Endothelial cell of umbilical vein (primary cell): Measurements from ENCODE around the gene PMEL. TPM values are rescaled to one million over a fixed set of nuclear protein-coding genes. Genes with fewer than 3 reads are reported as not detected.
A peak's percentile ranks its signal among the peaks of the same experiment; 100 is the strongest.

Experiments
- BruUV-seq: library from RNA; stranded (reverse); fragments of 400-500 nt; replicated peaks from 2 replicates; lab custom pipeline; 2021; lab: Mats Ljungman, UMichigan
- CTCF ChIA-PET: fragments of 300-600, 350-600 bp; sonication (Branson Sonifier 250); formaldehyde crosslinking; loops from one replicate; lab custom pipeline; 2021; ENCODE audit warnings: antibody characterized with exemption, inconsistent platforms; lab: Charles Lee
- POLR2A ChIA-PET: fragments of 300-600, 350-600 bp; sonication (Branson Sonifier 250); formaldehyde crosslinking; loops from one replicate; lab custom pipeline; 2021; ENCODE audit warnings: antibody characterized with exemption, inconsistent platforms; lab: Charles Lee
- DNase-seq: peaks from one replicate; pipeline ENCODE4 v3.0.0-alpha.2; 2011; ENCODE audit warnings: low read depth, low spot score
- FAIRE-seq: peaks from 2 replicates; lab custom pipeline; 2011; peaks lifted over from hg19 to GRCh38; lab: Jason Lieb, UNC
- H2AFZ ChIP-seq: 2 replicates; pipeline ENCODE4 v1.6.0; 2012; ENCODE audit warnings: low read depth, low read length, control low read depth, inconsistent platforms
- H3K27ac ChIP-seq: 2 replicates; pipeline ENCODE4 v1.5.1; 2011; ENCODE audit warnings: low read depth, mild to moderate bottlenecking, control low read depth, low read length, moderate library complexity; ENCODE audit not compliant: insufficient read depth
- H3K27me3 ChIP-seq, 2 experiments: 2 replicates each; pipeline versions ENCODE4 v1.6.0 to v1.6.1; 2011; ENCODE audit warnings: low read length in 2 of 2, mixed read lengths in 1 of 2; ENCODE audit not compliant: control insufficient read depth in 2 of 2, insufficient read depth in 2 of 2
- H3K36me3 ChIP-seq, 2 experiments: 2 replicates in 1 of 2; 3 replicates in 1 of 2; pipeline ENCODE4 v1.5.1; 2011; ENCODE audit warnings: low read length in 2 of 2, mild to moderate bottlenecking in 1 of 2, moderate library complexity in 1 of 2; ENCODE audit not compliant: control insufficient read depth in 2 of 2, insufficient read depth in 2 of 2; ENCODE audit errors: extremely low read depth in 1 of 2
- H3K4me1 ChIP-seq: 3 replicates; pipeline ENCODE4 v1.5.1; 2011; ENCODE audit warnings: mild to moderate bottlenecking, low read length; ENCODE audit not compliant: control insufficient read depth, insufficient read depth; ENCODE audit errors: extremely low read depth
- H3K4me2 ChIP-seq: 2 replicates; pipeline ENCODE4 v1.6.1; 2011; ENCODE audit warnings: low read length, control low read depth, mixed read lengths; ENCODE audit not compliant: insufficient read depth
- H3K4me3 ChIP-seq, 3 experiments: fragments of 200-600 bp in 1 of 3; sonication (generic), shearing (Covaris generic) in 1 of 3; replicated peaks in 1 of 3; 2 replicates each; pipeline ENCODE4 v1.5.1; 2011 to 2016; ENCODE audit warnings: control low read depth in 3 of 3, low read length in 3 of 3, mild to moderate bottlenecking in 2 of 3, inconsistent platforms in 1 of 3, low read depth in 1 of 3, moderate library complexity in 1 of 3; ENCODE audit not compliant: insufficient read depth in 1 of 3
- H3K79me2 ChIP-seq: 2 replicates; pipeline ENCODE4 v1.6.0; 2012; ENCODE audit warnings: low read length, inconsistent platforms; ENCODE audit not compliant: control insufficient read depth, insufficient read depth
- H3K9ac ChIP-seq: replicated peaks from 2 replicates; pipeline ENCODE3; 2011; ENCODE audit warnings: low read length, control low read depth; ENCODE audit not compliant: insufficient read depth; ENCODE audit errors: extremely low read depth
- H3K9me1 ChIP-seq: replicated peaks from 3 replicates; pipeline ENCODE4 v1.6.0; 2011; ENCODE audit warnings: mild to moderate bottlenecking, low read length; ENCODE audit not compliant: control insufficient read depth, insufficient read depth; ENCODE audit errors: extremely low read depth
- H3K9me3 ChIP-seq: replicated peaks from 2 replicates; pipeline ENCODE4 v1.5.1; 2012; ENCODE audit warnings: low read length, inconsistent platforms; ENCODE audit not compliant: control insufficient read depth, insufficient read depth
- H4K20me1 ChIP-seq: replicated peaks from 2 replicates; pipeline ENCODE3; 2011; ENCODE audit warnings: mild to moderate bottlenecking, low read length; ENCODE audit not compliant: control insufficient read depth, insufficient read depth; ENCODE audit errors: extremely low read depth
- GATA2 ChIP-seq: IDR thresholded peaks from 2 replicates; pipeline ENCODE4 v1.7.0; 2011; ENCODE audit warnings: low read depth, mild to moderate bottlenecking, moderate library complexity, mixed read lengths, low read length; ENCODE audit not compliant: insufficient read length, insufficient read depth
- POLR2A ChIP-seq: IDR thresholded peaks from 2 replicates; pipeline ENCODE4 v1.6.1; 2012; ENCODE audit warnings: low read depth, mild to moderate bottlenecking, control low read depth, low read length
- POLR2AphosphoS5 ChIP-seq: IDR thresholded peaks from 2 replicates; pipeline ENCODE4 v1.6.1; 2012; ENCODE audit warnings: low read depth, mild to moderate bottlenecking, control low read depth, low read length, moderate library complexity; ENCODE audit not compliant: insufficient read depth
- dilution Hi-C: fragments of 300-500 bp; cut with MboI; formaldehyde crosslinking; loops from one replicate; pipeline ENCODE4 v1.15.0; 2019; ENCODE audit warnings: low sequenced_read_pairs; ENCODE audit not compliant: extremely low pct_ligation_motif_present
- intact Hi-C: fragments of 100-400 bp; cut with micrococcal nuclease; formaldehyde crosslinking; loops from one replicate; pipeline ENCODE4 v1.10.0; 2022
- polyA plus RNA-seq, 4 experiments: library from polyadenylated mRNA; depleted of rRNA in 3 of 4; stranded (reverse) in 3 of 4; unstranded in 1 of 4; fragments of >200 nt; gene quantifications; 2 replicates each; pipeline versions ENCODE4 v1.2.1 to v1.2.3, GENCODE V29; 2011 to 2012; ENCODE audit warnings: missing spikeins in 1 of 4
- total RNA-seq: library from RNA; stranded (reverse); gene quantifications from 2 replicates; pipeline ENCODE4 v1.2.3, GENCODE V29; 2021

Gene PMEL
- total and polyA plus RNA-seq, 2 donors (not counting 3 experiments of a cell fraction or from before 2014, with no cell fraction given) = 0.51 to 0.99 TPM

DNA sequence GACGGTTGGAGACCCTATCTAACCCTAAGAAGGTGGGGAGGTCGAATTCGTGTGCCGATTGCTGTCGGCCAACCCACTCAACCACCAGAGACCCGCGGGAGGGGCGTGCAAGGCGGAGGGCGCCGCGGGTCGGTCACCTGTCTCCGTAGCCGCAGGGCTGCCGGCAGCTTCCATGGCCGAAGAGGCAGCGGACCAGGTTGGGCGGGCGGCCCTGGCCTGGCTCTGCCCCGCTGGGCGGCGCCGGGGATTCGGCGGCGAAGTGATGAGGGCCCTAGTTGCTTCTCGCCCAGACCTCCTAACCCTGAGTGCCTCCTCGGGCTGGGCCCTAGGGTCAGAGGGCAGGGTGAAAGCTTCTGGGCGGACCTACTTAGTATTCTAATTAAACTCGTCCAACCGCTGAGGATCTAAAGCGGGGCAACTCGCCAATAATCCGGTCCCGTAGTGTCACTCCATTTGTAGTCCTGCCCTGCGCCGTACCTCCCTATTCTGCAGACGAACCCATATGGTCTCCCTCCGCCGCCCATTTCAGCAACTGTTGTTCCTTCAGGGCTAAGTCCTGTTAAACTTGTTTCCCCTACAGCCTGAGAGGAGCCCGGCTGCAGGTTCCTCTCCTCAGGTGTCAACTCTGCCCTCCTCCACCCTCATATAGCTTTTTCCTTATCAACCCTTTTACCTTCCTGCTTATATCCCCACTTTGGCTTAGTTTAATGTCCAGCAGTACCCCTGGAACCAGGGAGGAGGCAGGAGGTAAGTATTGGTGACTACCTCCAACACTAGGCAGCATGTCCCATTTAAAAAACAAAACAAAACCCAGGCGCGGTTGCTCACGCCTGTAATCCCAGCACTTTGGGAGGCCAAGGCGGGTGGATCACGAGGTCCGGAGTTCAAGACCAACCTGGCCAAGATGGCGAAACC, 38.0 kb downstream of the PMEL start, which contains the start of gene PYM1:
Gene PYM1, minus strand, starts transcription at position 307 of the 915 bp plus-strand sequence. Its CDS starts 133 bp downstream, at position 174.
- Histone ChIP-seq H3K9ac (peak within 1 kb of the TSS; percentile 70), H4K20me1 (no peaks in the 10 kb centered on the region), H3K27me3 (no peaks in the 10 kb centered on the region), H3K36me3 (no peaks in the 10 kb centered on the region), H3K79me2 (peaks cover 24% of the 10 kb centered on the region), H3K4me1 (peaks cover 35% of the 10 kb centered on the region), H3K4me3 (peak within 1 kb of the TSS; percentile 55 to 98 (median 81)), H3K9me1 (no peaks in the 10 kb centered on the region), H3K4me2 (peak within 1 kb of the TSS; percentile 94), H2AFZ (peak within 1 kb of the TSS; percentile 86), H3K27ac (peak within 1 kb of the TSS; percentile 40), H3K9me3 (no peaks in the 10 kb centered on the region)
- intact Hi-C loops (loop anchor here (1.0 kb wide), 4 partner anchors 80 to 176 kb away; partner anchors contain the start of genes DNAJC14, PA2G4 and SARNP), dilution Hi-C loops (no loop called here)
- DNase-seq (peak; percentile 71), FAIRE-seq (peak; percentile 89)
- CTCF ChIA-PET = interaction anchor here (1.3 to 3.9 kb wide), 6 partner anchors 12 to 189 kb away, joined by 5 to 30 read pairs (median 7); partner anchors contain the start of genes DNAJC14, ORMDL2 and SARNP
- POLR2A ChIA-PET = interaction anchor here (1.3 to 3.9 kb wide), 2 partner anchors 46 to 98 kb away, joined by 3 to 15 read pairs; partner anchors contain the start of genes DNAJC14 and RAB5B
- peak; percentile 86 for TF ChIP-seq POLR2A
- no peak for TF ChIP-seq GATA2
- TF ChIP-seq POLR2AphosphoS5 = peak; percentile 53
- BruUV-seq = no TSS peak
